Natural killer cell (primary cell): Measurements from ENCODE around the gene FANCD2. TPM values are rescaled to one million over a fixed set of nuclear protein-coding genes. Genes with fewer than 3 reads are reported as not detected.

Experiments
- ATAC-seq, 3 donors: fragments of 150-1000 bp in 2 of 3; fragments of 200-7000 bp in 1 of 3; cut with Tn5 transposase; 1 replicate in 1 of 3; 2 replicates in 2 of 3; pipeline ENCODE4 v1.10.0; 2021; ENCODE audit warnings: mild to moderate bottlenecking in 2 of 3, moderate library complexity in 2 of 3
- DNase-seq, 2 donors: peaks; one replicate each; pipeline versions ENCODE4 v3.0.0 to v3.0.0-alpha.2; 2013 to 2021; ENCODE audit warnings: mixed read lengths in 1 of 2
- H3K27ac ChIP-seq: one replicate; pipeline ENCODE4 v1.5.1; 2013; ENCODE audit warnings: mild to moderate bottlenecking, low read length
- H3K27me3 ChIP-seq: one replicate; pipeline ENCODE4 v1.6.1; 2013; ENCODE audit warnings: low read length; ENCODE audit not compliant: control insufficient read depth, insufficient read depth
- H3K36me3 ChIP-seq: one replicate; pipeline ENCODE4 v1.6.1; 2013; ENCODE audit warnings: low read length; ENCODE audit not compliant: control insufficient read depth, insufficient read depth
- H3K4me1 ChIP-seq: one replicate; pipeline ENCODE4 v1.6.1; 2013; ENCODE audit warnings: low read length; ENCODE audit not compliant: control insufficient read depth, insufficient read depth
- H3K4me3 ChIP-seq: one replicate; pipeline ENCODE4 v1.5.1; 2013; ENCODE audit warnings: low read length
- H3K9me3 ChIP-seq: one replicate; pipeline ENCODE4 v1.6.1; 2013; ENCODE audit warnings: low read length; ENCODE audit not compliant: control insufficient read depth, insufficient read depth
- H3K27ac Mint-ChIP-seq, 2 donors: one replicate each; pipeline ENCODE4 v1.8.0; 2022; ENCODE audit warnings: mild to moderate bottlenecking in 2 of 2, mixed read lengths in 2 of 2, moderate library complexity in 1 of 2
- H3K27me3 Mint-ChIP-seq, 2 donors: one replicate each; pipeline ENCODE4 v1.8.0; 2022; ENCODE audit warnings: low read depth in 2 of 2, mixed read lengths in 2 of 2
- H3K36me3 Mint-ChIP-seq: one replicate; pipeline ENCODE4 v1.8.0; 2022; ENCODE audit warnings: mixed read lengths
- H3K4me1 Mint-ChIP-seq, 2 donors: one replicate each; pipeline ENCODE4 v1.8.0; 2022; ENCODE audit warnings: mixed read lengths in 2 of 2
- H3K4me3 Mint-ChIP-seq: one replicate; pipeline ENCODE4 v1.8.0; 2022; ENCODE audit warnings: mild to moderate bottlenecking, moderate library complexity, mixed read lengths
- H3K9me3 Mint-ChIP-seq, 2 donors: one replicate each; pipeline ENCODE4 v1.8.0; 2022; ENCODE audit warnings: mixed read lengths in 2 of 2
- WGBS: methylation state at CpG from one replicate; pipeline ENCODE4 v1.1.7; 2013; ENCODE audit warnings: missing lambda C conversion rate; ENCODE audit not compliant: insufficient coverage; 5-methylcytosine and 5-hydroxymethylcytosine counted together
- intact Hi-C: fragments of 100-400 bp; cut with micrococcal nuclease; formaldehyde crosslinking; loops from one replicate; pipeline ENCODE4 v1.14.2; 2022
- total RNA-seq, 4 donors: library from RNA; stranded (reverse); fragments of 120-200 nt in 1 of 4; gene quantifications; one replicate each; pipeline versions ENCODE4 v1.2.3 to v1.2.4, GENCODE V29; 2013 to 2022
- TF ChIP-seq, protein P1 (sequence below): fragments of 200-600 bp; IDR thresholded peaks from one replicate; pipeline ENCODE4 v1.8.0; 2022; ENCODE audit warnings: antibody characterized with exemption

The FANCD2 gene
- total RNA-seq, 3 donors from 2014 or later (not counting 1 experiment from before 2014, with no cell fraction given): 9.0 to 15.7 (median 14.6) TPM

GRCh38 chr3:10011631-10012030 is 14.6 kb upstream of the FANCD2 start:
- H3K36me3 ChIP-seq: no peaks in the 10 kb centered on the region
- ATAC-seq: no peak

GRCh38 chr3:10012106-10012505 is 14.1 kb upstream of the FANCD2 start:
- peak overlapping the region; percentile 31 to 45 for H3K27ac Mint-ChIP-seq
- WGBS: 98% methylated on average over 5 of the region's 7 CpGs
- peak overlapping the region; percentile 67 for H3K4me3 Mint-ChIP-seq
- Histone ChIP-seq H3K4me3 (no peak overlapping the region), H3K36me3 (no peaks in the 10 kb centered on the region), H3K27me3 (no peaks in the 10 kb centered on the region), H3K9me3 (no peaks in the 10 kb centered on the region), H3K4me1 (peaks cover 34% of the 10 kb centered on the region), H3K27ac (no peak overlapping the region)
- DNase-seq (no peak), ATAC-seq (no peak)
- H3K36me3 Mint-ChIP-seq: no peaks in the 10 kb centered on the region
- H3K9me3 Mint-ChIP-seq: no peaks in the 10 kb centered on the region
- TF ChIP-seq, protein P1, sequence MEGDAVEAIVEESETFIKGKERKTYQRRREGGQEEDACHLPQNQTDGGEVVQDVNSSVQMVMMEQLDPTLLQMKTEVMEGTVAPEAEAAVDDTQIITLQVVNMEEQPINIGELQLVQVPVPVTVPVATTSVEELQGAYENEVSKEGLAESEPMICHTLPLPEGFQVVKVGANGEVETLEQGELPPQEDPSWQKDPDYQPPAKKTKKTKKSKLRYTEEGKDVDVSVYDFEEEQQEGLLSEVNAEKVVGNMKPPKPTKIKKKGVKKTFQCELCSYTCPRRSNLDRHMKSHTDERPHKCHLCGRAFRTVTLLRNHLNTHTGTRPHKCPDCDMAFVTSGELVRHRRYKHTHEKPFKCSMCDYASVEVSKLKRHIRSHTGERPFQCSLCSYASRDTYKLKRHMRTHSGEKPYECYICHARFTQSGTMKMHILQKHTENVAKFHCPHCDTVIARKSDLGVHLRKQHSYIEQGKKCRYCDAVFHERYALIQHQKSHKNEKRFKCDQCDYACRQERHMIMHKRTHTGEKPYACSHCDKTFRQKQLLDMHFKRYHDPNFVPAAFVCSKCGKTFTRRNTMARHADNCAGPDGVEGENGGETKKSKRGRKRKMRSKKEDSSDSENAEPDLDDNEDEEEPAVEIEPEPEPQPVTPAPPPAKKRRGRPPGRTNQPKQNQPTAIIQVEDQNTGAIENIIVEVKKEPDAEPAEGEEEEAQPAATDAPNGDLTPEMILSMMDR: no peak
- no peaks in the 10 kb centered on the region for H3K27me3 Mint-ChIP-seq
- intact Hi-C loops: no loop called here
- H3K4me1 Mint-ChIP-seq: peaks cover 14 to 29% of the 10 kb centered on the region in 2 donors

More at GRCh38 chr3:10011631-10012030, 14.6 kb upstream of the FANCD2 start:
- WGBS: 71% methylated on average over 8 of the region's 8 CpGs
- no peaks in the 10 kb centered on the region for H3K27me3 ChIP-seq
- Mint-ChIP-seq H3K4me1 (peaks cover 13 to 29% of the 10 kb centered on the region in 2 donors), H3K36me3 (no peaks in the 10 kb centered on the region), H3K27ac (peak overlapping the region in 1 of 2 donors; percentile 5), H3K27me3 (no peaks in the 10 kb centered on the region), H3K4me3 (peak overlapping the region; percentile 67), H3K9me3 (no peaks in the 10 kb centered on the region)
- TF ChIP-seq, protein P1: no peak
- no peak overlapping the region for H3K27ac ChIP-seq
- intact Hi-C loops: loop anchor here (1.0 kb wide), 1 partner anchor 15 kb away; the partner anchor contains the start of gene FANCD2
- H3K4me1 ChIP-seq: peaks cover 34% of the 10 kb centered on the region
- DNase-seq: no peak
- H3K9me3 ChIP-seq: no peaks in the 10 kb centered on the region
- no peak overlapping the region for H3K4me3 ChIP-seq

- intact Hi-C loops: no loop called here
- H3K27ac Mint-ChIP-seq: no peak overlapping the region
- no peaks in the 10 kb centered on the region for H3K36me3 Mint-ChIP-seq
- no peaks in the 10 kb centered on the region for H3K9me3 ChIP-seq
- DNase-seq: no peak
- H3K36me3 ChIP-seq: peaks cover 3% of the 10 kb centered on the region
- peaks cover 19 to 21% of the 10 kb centered on the region in 2 donors for H3K4me1 Mint-ChIP-seq
- no peak overlapping the region for H3K27ac ChIP-seq
- no peaks in the 10 kb centered on the region for H3K9me3 Mint-ChIP-seq
- H3K27me3 Mint-ChIP-seq: no peaks in the 10 kb centered on the region
- no peak overlapping the region for H3K4me3 Mint-ChIP-seq
- H3K4me1 ChIP-seq: peaks cover 21% of the 10 kb centered on the region
- ATAC-seq: no peak
- H3K4me3 ChIP-seq: no peak overlapping the region
- no peaks in the 10 kb centered on the region for H3K27me3 ChIP-seq
- 56% methylated on average over 10 of the region's 10 CpGs for WGBS
- TF ChIP-seq, protein P1: no peak
Measured at GRCh38 chr3:10015461-10015904, 10.8 kb upstream of the FANCD2 start.
